Measurements from ENCODE around the gene FHIT.

DNA sequence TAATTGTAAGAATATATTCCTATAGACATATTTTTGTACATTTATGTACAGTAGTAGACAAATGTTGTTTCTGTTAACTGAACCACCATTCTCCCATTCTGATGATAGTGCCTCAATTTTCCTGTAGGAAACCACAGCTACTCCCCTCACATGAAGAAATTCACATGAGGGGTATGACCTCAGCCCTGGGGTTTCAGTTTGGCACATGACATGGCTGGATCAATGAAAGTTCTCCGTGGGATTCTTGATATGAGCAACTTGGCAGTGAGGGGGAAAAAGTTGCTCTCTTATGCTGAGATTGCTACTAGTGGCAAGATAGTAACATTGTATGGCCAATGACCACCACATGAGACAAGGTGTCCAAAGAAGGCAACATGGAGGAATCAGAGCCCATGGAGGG lies 1111.1 kb downstream of the FHIT start:
- no peak for TF ChIP-seq RFX5 (IDR thresholded peaks at IDR 0.05; ENCODE audit: low read depth, low read length)
- TF ChIP-seq, protein P1, sequence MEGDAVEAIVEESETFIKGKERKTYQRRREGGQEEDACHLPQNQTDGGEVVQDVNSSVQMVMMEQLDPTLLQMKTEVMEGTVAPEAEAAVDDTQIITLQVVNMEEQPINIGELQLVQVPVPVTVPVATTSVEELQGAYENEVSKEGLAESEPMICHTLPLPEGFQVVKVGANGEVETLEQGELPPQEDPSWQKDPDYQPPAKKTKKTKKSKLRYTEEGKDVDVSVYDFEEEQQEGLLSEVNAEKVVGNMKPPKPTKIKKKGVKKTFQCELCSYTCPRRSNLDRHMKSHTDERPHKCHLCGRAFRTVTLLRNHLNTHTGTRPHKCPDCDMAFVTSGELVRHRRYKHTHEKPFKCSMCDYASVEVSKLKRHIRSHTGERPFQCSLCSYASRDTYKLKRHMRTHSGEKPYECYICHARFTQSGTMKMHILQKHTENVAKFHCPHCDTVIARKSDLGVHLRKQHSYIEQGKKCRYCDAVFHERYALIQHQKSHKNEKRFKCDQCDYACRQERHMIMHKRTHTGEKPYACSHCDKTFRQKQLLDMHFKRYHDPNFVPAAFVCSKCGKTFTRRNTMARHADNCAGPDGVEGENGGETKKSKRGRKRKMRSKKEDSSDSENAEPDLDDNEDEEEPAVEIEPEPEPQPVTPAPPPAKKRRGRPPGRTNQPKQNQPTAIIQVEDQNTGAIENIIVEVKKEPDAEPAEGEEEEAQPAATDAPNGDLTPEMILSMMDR (conservative IDR thresholded peaks at IDR 0.05; ENCODE audit: low read depth, low read length), result no peak
- no peak for TF ChIP-seq CEBPB (IDR thresholded peaks at IDR 0.05; ENCODE audit: low read depth, low read length)
- no peak for TF ChIP-seq RAD21 (IDR thresholded peaks at IDR 0.05; ENCODE audit: low read length)
- TF ChIP-seq, protein P2, sequence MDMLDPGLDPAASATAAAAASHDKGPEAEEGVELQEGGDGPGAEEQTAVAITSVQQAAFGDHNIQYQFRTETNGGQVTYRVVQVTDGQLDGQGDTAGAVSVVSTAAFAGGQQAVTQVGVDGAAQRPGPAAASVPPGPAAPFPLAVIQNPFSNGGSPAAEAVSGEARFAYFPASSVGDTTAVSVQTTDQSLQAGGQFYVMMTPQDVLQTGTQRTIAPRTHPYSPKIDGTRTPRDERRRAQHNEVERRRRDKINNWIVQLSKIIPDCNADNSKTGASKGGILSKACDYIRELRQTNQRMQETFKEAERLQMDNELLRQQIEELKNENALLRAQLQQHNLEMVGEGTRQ (IDR thresholded peaks at IDR 0.05; ENCODE audit: low read depth, low read length), result no peak
- TF ChIP-seq MXI1 (IDR thresholded peaks at IDR 0.05; ENCODE audit: borderline replicate concordance, low read depth, low read length), result no peak
